HEK293 (cell line): ENCODE measurements around the gene KANK4.

Experiments
- CTCF ChIA-PET: fragments of 350-600 bp; formaldehyde crosslinking; extraction: SDS; loops from one replicate; lab custom pipeline; 2021; ENCODE audit warnings: antibody characterized with exemption; lab: Yijun Ruan, JAX
- POLR2A ChIA-PET: fragments of 300-600 bp; formaldehyde crosslinking; extraction: SDS; loops from one replicate; lab custom pipeline; 2020; ENCODE audit warnings: antibody characterized with exemption, inconsistent platforms; lab: Yijun Ruan, JAX
- H3K27ac ChIP-seq: fragments of 200-500 bp; sonication (Bioruptor generic); 2 replicates; pipeline ENCODE4 v1.5.1; 2014; ENCODE audit warnings: low read depth, low read length, control low read depth, inconsistent platforms; ENCODE audit errors: extremely low read depth
- H3K36me3 ChIP-seq, 2 experiments: fragments of 200-500 bp in 1 of 2; sonication (Bioruptor generic) in 1 of 2; 1 replicate in 1 of 2; 2 replicates in 1 of 2; pipeline ENCODE4 v1.5.1; 2014 to 2017; ENCODE audit warnings: inconsistent platforms in 2 of 2, low read length in 2 of 2; ENCODE audit not compliant: control insufficient read depth in 2 of 2, insufficient read depth in 1 of 2
- H3K4me1 ChIP-seq: fragments of 200-500 bp; sonication (Bioruptor generic); 2 replicates; pipeline ENCODE4 v1.5.1; 2014; ENCODE audit warnings: mild to moderate bottlenecking, low read length, inconsistent platforms; ENCODE audit not compliant: control insufficient read depth, insufficient read depth
- H3K4me3 ChIP-seq: 2 replicates; pipeline ENCODE4 v1.5.1; 2011; ENCODE audit warnings: low read depth, mild to moderate bottlenecking, control low read depth, low read length, moderate library complexity
- H3K9me3 ChIP-seq: fragments of 200-500 bp; sonication (Bioruptor generic); 2 replicates; pipeline ENCODE4 v1.5.1; 2014; ENCODE audit warnings: low read depth, low read length, inconsistent platforms; ENCODE audit not compliant: control insufficient read depth, insufficient read depth
- HOXA7 ChIP-seq: sonication (generic); formaldehyde crosslinking; IDR thresholded peaks from 2 replicates; pipeline ENCODE4 v1.8.1; 2022; ENCODE audit warnings: missing genetic modification reagents, borderline replicate concordance
- KLF7 ChIP-seq: fragments of 450-650 bp; formaldehyde crosslinking; IDR thresholded peaks from 2 replicates; pipeline ENCODE4 v1.5.1; 2016; ENCODE audit warnings: missing biosample characterization, missing genetic modification characterization, borderline replicate concordance
- SALL2 ChIP-seq: fragments of 450-650 bp; formaldehyde crosslinking; IDR thresholded peaks from 2 replicates; pipeline ENCODE4 v1.5.0; 2017; ENCODE audit warnings: missing biosample characterization, mild to moderate bottlenecking, missing genetic modification characterization, borderline replicate concordance
- ZEB2 ChIP-seq: fragments of 450-650 bp; formaldehyde crosslinking; IDR thresholded peaks from 2 replicates; pipeline ENCODE4 v1.5.1; 2016; ENCODE audit warnings: missing biosample characterization, missing genetic modification characterization
- ZFHX2 ChIP-seq: fragments of 450-650 bp; formaldehyde crosslinking; conservative IDR thresholded peaks from 2 replicates; pipeline ENCODE4 v1.5.1; 2016; ENCODE audit warnings: missing biosample characterization, missing genetic modification characterization
- ZFP69B ChIP-seq: fragments of 450-650 bp; formaldehyde crosslinking; IDR thresholded peaks from 2 replicates; pipeline ENCODE4 v1.5.1; 2016; ENCODE audit warnings: missing biosample characterization, missing genetic modification characterization
- ZNF140 ChIP-seq: fragments of 450-650 bp; formaldehyde crosslinking; IDR thresholded peaks from 2 replicates; pipeline ENCODE4 v1.5.1; 2016; ENCODE audit warnings: missing biosample characterization, missing genetic modification characterization
- ZNF169 ChIP-seq: fragments of 450-650 bp; formaldehyde crosslinking; IDR thresholded peaks from 2 replicates; pipeline ENCODE4 v1.5.1; 2016; ENCODE audit warnings: missing biosample characterization, missing genetic modification characterization
- ZNF19 ChIP-seq: fragments of 450-650 bp; formaldehyde crosslinking; IDR thresholded peaks from 2 replicates; pipeline ENCODE4; 2016; ENCODE audit warnings: missing biosample characterization, missing genetic modification characterization, low read depth
- ZNF341 ChIP-seq: fragments of 450-650 bp; formaldehyde crosslinking; IDR thresholded peaks from 2 replicates; pipeline ENCODE4; 2016; ENCODE audit warnings: low read depth, missing biosample characterization, missing genetic modification characterization
- ZNF510 ChIP-seq: fragments of 450-650 bp; formaldehyde crosslinking; IDR thresholded peaks from 2 replicates; pipeline ENCODE4 v1.5.1; 2018; ENCODE audit warnings: mild to moderate bottlenecking, missing genetic modification characterization, missing biosample characterization; ENCODE audit not compliant: insufficient replicate concordance
- ZNF585B ChIP-seq: fragments of 450-650 bp; formaldehyde crosslinking; IDR thresholded peaks from 2 replicates; pipeline ENCODE4 v1.5.1; 2016; ENCODE audit warnings: missing biosample characterization, missing genetic modification characterization
- ZNF600 ChIP-seq: fragments of 450-650 bp; formaldehyde crosslinking; IDR thresholded peaks from 2 replicates; pipeline ENCODE4 v1.5.1; 2016; ENCODE audit warnings: missing biosample characterization, missing genetic modification characterization
- ZSCAN23 ChIP-seq: fragments of 450-650 bp; formaldehyde crosslinking; IDR thresholded peaks from 2 replicates; pipeline ENCODE4 v1.5.1; 2016; ENCODE audit warnings: missing biosample characterization, missing genetic modification characterization
- TF ChIP-seq, protein P1 (sequence below): fragments of 450-650 bp; formaldehyde crosslinking; IDR thresholded peaks from 2 replicates; pipeline ENCODE4 v1.5.1; 2016; ENCODE audit warnings: missing biosample characterization, missing genetic modification characterization
- TF ChIP-seq, protein P2 (sequence below): fragments of 450-650 bp; formaldehyde crosslinking; IDR thresholded peaks from 2 replicates; pipeline ENCODE4 v1.5.1; 2016; ENCODE audit warnings: missing biosample characterization, missing genetic modification characterization
- TF ChIP-seq, protein P3 (sequence below): fragments of 450-650 bp; formaldehyde crosslinking; IDR thresholded peaks from 2 replicates; pipeline ENCODE4 v1.5.1; 2016; ENCODE audit warnings: missing biosample characterization, missing genetic modification characterization
- TF ChIP-seq, protein P4 (sequence below): fragments of 450-650 bp; formaldehyde crosslinking; IDR thresholded peaks from 2 replicates; pipeline ENCODE4; 2016; ENCODE audit warnings: missing biosample characterization, missing genetic modification characterization

Gene KANK4

DNA sequence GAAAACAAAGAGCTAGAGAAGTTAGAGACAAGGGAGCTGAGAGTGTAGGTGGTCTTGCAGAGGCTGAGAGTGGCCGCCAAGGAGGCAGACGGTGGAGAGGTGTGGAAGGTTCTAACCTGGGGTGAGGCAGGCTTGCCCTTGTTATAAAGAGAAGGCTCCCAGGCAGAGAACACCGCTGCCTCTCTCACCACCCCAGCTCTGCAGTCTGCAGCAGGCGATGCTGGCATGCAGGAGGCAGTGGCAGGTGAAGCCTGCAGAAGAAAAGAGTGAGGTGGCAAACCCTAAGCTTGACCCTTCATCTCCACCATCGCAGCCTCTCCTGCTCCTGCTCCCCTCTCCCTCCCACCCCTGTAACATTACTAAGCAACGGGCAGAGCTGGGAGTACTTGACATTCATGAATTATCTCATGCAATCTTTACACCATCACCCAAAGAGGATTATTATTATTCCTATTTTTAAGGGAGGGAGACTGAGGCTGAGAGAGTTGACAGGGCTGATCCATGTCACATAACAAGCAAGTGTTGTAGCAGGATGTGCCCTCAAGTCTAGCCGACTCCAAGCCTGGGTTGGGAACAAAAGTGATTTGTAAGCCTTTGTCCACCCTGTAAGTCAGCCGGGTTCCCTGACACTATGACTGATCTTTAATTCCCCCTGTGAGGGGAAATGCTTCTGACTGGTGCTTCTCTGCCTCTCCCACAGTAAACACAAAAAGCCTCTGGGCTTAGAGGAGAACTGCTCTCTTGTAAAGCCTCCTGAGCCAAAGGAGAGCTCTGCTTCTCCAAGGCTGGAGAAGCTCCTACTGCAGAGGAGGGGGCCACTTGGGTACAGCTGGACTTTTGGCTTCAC, 36.1 kb downstream of the KANK4 start:
- ChIA-PET CTCF (interaction anchor here (0.8 to 2.0 kb wide), 3 partner anchors 11 to 139 kb away, joined by 3 to 6 read pairs (median 5); no protein-coding TSS in a partner anchor), POLR2A (no interaction called here)
- H3K4me1 ChIP-seq: peaks cover 17% of the 10 kb centered on the region
- H3K27ac ChIP-seq: no peak overlapping the region
- H3K4me3 ChIP-seq: no peak overlapping the region
- no peaks in the 10 kb centered on the region for H3K36me3 ChIP-seq
- no peaks in the 10 kb centered on the region for H3K9me3 ChIP-seq
- TF ChIP-seq ZNF140 (tag by site-specific recombination) (no peak), HOXA7 (no peak), ZNF585B (no peak), ZNF600 (tag by site-specific recombination) (no peak), ZFHX2 (no peak), ZSCAN23 (tag by site-specific recombination) (no peak), SALL2 (tag by site-specific recombination) (no peak), ZNF169 (tag by site-specific recombination) (no peak), ZEB2 (no peak), ZNF510 (tag by site-specific recombination) (no peak)
- TF ChIP-seq, protein P1, sequence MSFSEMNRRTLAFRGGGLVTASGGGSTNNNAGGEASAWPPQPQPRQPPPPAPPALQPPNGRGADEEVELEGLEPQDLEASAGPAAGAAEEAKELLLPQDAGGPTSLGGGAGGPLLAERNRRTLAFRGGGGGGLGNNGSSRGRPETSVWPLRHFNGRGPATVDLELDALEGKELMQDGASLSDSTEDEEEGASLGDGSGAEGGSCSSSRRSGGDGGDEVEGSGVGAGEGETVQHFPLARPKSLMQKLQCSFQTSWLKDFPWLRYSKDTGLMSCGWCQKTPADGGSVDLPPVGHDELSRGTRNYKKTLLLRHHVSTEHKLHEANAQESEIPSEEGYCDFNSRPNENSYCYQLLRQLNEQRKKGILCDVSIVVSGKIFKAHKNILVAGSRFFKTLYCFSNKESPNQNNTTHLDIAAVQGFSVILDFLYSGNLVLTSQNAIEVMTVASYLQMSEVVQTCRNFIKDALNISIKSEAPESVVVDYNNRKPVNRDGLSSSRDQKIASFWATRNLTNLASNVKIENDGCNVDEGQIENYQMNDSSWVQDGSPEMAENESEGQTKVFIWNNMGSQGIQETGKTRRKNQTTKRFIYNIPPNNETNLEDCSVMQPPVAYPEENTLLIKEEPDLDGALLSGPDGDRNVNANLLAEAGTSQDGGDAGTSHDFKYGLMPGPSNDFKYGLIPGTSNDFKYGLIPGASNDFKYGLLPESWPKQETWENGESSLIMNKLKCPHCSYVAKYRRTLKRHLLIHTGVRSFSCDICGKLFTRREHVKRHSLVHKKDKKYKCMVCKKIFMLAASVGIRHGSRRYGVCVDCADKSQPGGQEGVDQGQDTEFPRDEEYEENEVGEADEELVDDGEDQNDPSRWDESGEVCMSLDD (tag by site-specific recombination): no peak
- TF ChIP-seq, protein P2, sequence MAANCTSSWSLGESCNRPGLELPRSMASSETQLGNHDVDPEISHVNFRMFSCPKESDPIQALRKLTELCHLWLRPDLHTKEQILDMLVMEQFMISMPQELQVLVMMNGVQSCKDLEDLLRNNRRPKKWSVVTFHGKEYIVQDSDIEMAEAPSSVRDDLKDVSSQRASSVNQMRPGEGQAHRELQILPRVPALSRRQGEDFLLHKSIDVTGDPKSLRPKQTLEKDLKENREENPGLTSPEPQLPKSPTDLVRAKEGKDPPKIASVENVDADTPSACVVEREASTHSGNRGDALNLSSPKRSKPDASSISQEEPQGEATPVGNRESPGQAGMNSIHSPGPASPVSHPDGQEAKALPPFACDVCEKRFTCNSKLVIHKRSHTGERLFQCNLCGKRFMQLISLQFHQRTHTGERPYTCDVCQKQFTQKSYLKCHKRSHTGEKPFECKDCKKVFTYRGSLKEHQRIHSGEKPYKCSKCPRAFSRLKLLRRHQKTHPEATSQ (tag by site-specific recombination): no peak
- TF ChIP-seq, protein P3, sequence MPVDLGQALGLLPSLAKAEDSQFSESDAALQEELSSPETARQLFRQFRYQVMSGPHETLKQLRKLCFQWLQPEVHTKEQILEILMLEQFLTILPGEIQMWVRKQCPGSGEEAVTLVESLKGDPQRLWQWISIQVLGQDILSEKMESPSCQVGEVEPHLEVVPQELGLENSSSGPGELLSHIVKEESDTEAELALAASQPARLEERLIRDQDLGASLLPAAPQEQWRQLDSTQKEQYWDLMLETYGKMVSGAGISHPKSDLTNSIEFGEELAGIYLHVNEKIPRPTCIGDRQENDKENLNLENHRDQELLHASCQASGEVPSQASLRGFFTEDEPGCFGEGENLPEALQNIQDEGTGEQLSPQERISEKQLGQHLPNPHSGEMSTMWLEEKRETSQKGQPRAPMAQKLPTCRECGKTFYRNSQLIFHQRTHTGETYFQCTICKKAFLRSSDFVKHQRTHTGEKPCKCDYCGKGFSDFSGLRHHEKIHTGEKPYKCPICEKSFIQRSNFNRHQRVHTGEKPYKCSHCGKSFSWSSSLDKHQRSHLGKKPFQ (tag by site-specific recombination): no peak

DNA sequence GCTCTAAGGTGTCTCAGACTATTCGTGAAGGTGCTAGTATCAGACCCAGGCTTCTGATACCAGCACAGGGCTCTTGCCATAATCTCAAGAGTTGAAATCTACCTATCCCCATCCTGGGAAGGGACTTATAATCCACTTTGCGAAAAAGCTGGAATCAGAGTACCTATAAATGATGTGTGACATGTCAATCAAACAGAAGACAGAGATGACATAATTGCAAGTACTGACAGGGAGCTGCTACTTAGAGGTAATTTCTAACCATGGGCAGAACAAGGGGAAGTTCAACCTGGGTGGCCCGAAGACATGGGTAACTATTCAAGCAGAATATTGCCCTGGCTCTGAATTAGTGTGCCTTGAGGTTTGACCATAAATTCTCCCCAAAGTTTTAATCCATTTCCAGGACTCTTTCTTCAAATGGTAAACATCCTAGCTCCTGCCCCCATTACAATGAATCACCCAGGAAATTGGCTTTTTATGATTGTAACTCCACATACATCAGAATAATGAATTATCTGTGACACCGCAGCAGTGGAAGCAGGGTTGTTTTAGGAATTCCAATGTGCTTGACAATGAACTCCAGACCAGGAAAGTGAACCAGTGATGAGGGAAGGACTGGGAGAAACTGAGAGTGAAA, 37.2 kb downstream of the KANK4 start:
- no peaks in the 10 kb centered on the region for H3K9me3 ChIP-seq
- CTCF ChIA-PET: interaction anchor here (2.0 kb wide), 1 partner anchor 12 kb away, joined by 6 read pairs; no protein-coding TSS in a partner anchor
- H3K4me3 ChIP-seq: no peak overlapping the region
- TF ChIP-seq, protein P4, sequence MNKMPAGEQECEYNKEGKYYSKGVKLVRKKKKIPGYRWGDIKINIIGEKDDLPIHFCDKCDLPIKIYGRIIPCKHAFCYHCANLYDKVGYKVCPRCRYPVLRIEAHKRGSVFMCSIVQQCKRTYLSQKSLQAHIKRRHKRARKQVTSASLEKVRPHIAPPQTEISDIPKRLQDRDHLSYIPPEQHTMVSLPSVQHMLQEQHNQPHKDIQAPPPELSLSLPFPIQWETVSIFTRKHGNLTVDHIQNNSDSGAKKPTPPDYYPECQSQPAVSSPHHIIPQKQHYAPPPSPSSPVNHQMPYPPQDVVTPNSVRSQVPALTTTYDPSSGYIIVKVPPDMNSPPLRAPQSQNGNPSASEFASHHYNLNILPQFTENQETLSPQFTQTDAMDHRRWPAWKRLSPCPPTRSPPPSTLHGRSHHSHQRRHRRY (tag by site-specific recombination): no peak
- no peak for TF ChIP-seq ZFP69B (tag by site-specific recombination)
- TF ChIP-seq, protein P1 (tag by site-specific recombination): no peak
- TF ChIP-seq KLF7: no peak
- no peak for TF ChIP-seq ZEB2
- no peak for TF ChIP-seq ZNF19
- TF ChIP-seq ZNF341 (tag by site-specific recombination): no peak
- no peak for TF ChIP-seq ZSCAN23 (tag by site-specific recombination)
- TF ChIP-seq, all 188 proteins: peak for 0
- H3K36me3 ChIP-seq: no peaks in the 10 kb centered on the region
- POLR2A ChIA-PET: no interaction called here
- peaks cover 15% of the 10 kb centered on the region for H3K4me1 ChIP-seq
- H3K27ac ChIP-seq: no peak overlapping the region
